HG02623 (cell line): Measurements from ENCODE around the gene TSR3.

ENCODE experiments used
- ATAC-seq: cut with Tn5 transposase; IDR thresholded peaks from one replicate; pipeline ENCODE4 v1.9.1; 2021; ENCODE audit warnings: moderate library complexity; ENCODE audit not compliant: unreplicated experiment

The TSR3 gene

GRCh38 chr16:1311212-1311737, 40.4 kb downstream of the TSR3 start:
- ATAC-seq = no peak

- ATAC-seq = no peak
Observed at GRCh38 chr16:1310832-1311200, 40.9 kb downstream of the TSR3 start.

GRCh38 chr16:1309888-1310831, 41.5 kb downstream of the TSR3 start:
- ATAC-seq = peak; percentile 8

- peak; percentile 59 for ATAC-seq
Observed at GRCh38 chr16:1308977-1309885, 42.4 kb downstream of the TSR3 start, which contains the start of gene UBE2I. Gene UBE2I, plus strand, starts transcription at chr16:1309636. Its CDS starts 4,395 bp downstream, at chr16:1314031.

GRCh38 chr16:1308036-1308976, 43.4 kb downstream of the TSR3 start:
- no peak for ATAC-seq

GRCh38 chr16:1306334-1306733, 45.3 kb downstream of the TSR3 start:
- no peak for ATAC-seq

- ATAC-seq = no peak
Observed at GRCh38 chr16:1305823-1306222, 45.9 kb downstream of the TSR3 start.

GRCh38 chr16:1301562-1301961, 50.1 kb downstream of the TSR3 start:
- ATAC-seq = no peak

GRCh38 chr16:1300664-1301476, 50.8 kb downstream of the TSR3 start:
- ATAC-seq = no peak

GRCh38 chr16:1299868-1300203, 51.8 kb downstream of the TSR3 start:
- no peak for ATAC-seq
